HFFc6 (cell line): ENCODE measurements around the gene NPM1. TPM values are rescaled to one million over a fixed set of nuclear protein-coding genes. Genes with fewer than 3 reads are reported as not detected.

Experiments
- DNase-seq: peaks from one replicate; pipeline ENCODE4 v3.0.0-alpha.2; 2018
- H3K27ac Mint-ChIP-seq: 2 replicates; pipeline ENCODE4 v1.8.0; 2020; ENCODE audit warnings: mild to moderate bottlenecking, mixed read lengths
- H3K27me3 Mint-ChIP-seq: 2 replicates; pipeline ENCODE4 v1.8.0; 2021; ENCODE audit warnings: mild to moderate bottlenecking, moderate library complexity, mixed read lengths; ENCODE audit not compliant: insufficient read depth
- H3K36me3 Mint-ChIP-seq: 2 replicates; pipeline ENCODE4 v1.8.0; 2021; ENCODE audit warnings: low read depth, mixed read lengths
- H3K4me1 Mint-ChIP-seq: 2 replicates; pipeline ENCODE4 v1.8.0; 2020; ENCODE audit warnings: low read depth, mixed read lengths
- H3K4me3 Mint-ChIP-seq: 2 replicates; pipeline ENCODE4 v1.8.0; 2020; ENCODE audit warnings: mild to moderate bottlenecking, moderate library complexity, mixed read lengths
- H3K9me3 Mint-ChIP-seq: 2 replicates; pipeline ENCODE4 v1.8.0; 2020; ENCODE audit warnings: mild to moderate bottlenecking, mixed read lengths
- total RNA-seq, 6 experiments: library from RNA; stranded (reverse); fragmentation: NEBNext Ultra II Directional; extraction: Animal tissue kit (Norgen Biotek cat#: 25700); gene quantifications; 2 replicates in 1 of 6; 3 replicates in 5 of 6; pipeline ENCODE4 v1.2.3, GENCODE V29; 2021
- TF ChIP-seq, protein P1 (sequence below): fragments of 200-600 bp; sonication (generic); IDR thresholded peaks from 2 replicates; pipeline ENCODE4 v1.5.0; 2021; ENCODE audit warnings: antibody characterized with exemption, mild to moderate bottlenecking

NPM1 gene
- total RNA-seq, 6 experiments from 2014 or later, result 1,557 to 2,328 (median 1,897) TPM

DNA sequence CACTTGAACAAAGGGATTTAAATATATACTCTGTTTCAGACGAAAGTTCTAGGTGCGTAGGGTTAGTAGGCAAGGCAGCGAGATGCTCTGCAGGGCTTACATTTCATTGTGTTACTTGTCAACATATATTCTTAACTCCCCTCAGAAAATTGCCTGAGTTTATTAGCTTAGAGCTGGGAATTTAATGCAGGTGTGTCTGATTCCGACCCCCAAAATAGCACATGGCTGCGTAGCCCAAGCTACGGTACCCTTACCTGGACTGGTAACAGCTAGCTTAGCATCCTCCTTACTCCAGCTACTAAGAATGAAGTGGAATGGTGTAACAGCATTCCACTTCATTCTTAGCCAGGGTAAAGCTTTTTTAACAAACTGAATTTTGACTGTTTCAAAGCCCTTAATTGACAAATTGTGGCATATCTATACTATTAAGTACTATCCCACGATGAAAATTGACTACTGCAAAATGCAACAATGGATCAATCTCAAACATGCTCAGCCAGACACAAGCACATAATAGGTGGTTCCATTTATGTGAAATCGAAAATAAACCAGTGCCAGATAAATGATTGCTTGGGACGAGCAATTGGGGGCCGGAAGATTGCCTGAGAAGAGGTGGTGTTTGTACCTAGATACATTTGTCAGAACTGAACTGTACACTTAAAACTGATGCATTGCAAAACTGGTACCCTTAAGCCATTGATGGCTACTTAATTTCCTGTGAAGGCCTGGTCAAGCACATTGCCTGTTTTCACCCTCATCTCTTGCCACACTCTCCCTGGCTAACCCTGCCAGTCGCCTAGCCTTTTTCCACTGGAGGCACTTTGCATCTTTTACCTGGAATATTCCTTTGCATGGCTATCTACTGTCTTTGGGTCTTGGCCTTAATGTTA is 28.8 kb downstream of the NPM1 start:
- Mint-ChIP-seq H3K4me3 (no peak overlapping the region), H3K36me3 (peaks cover 17% of the 10 kb centered on the region), H3K4me1 (peaks cover 19% of the 10 kb centered on the region), H3K27ac (no peak overlapping the region), H3K9me3 (no peaks in the 10 kb centered on the region), H3K27me3 (peaks cover 2% of the 10 kb centered on the region)
- DNase-seq, result no peak
- TF ChIP-seq, protein P1, sequence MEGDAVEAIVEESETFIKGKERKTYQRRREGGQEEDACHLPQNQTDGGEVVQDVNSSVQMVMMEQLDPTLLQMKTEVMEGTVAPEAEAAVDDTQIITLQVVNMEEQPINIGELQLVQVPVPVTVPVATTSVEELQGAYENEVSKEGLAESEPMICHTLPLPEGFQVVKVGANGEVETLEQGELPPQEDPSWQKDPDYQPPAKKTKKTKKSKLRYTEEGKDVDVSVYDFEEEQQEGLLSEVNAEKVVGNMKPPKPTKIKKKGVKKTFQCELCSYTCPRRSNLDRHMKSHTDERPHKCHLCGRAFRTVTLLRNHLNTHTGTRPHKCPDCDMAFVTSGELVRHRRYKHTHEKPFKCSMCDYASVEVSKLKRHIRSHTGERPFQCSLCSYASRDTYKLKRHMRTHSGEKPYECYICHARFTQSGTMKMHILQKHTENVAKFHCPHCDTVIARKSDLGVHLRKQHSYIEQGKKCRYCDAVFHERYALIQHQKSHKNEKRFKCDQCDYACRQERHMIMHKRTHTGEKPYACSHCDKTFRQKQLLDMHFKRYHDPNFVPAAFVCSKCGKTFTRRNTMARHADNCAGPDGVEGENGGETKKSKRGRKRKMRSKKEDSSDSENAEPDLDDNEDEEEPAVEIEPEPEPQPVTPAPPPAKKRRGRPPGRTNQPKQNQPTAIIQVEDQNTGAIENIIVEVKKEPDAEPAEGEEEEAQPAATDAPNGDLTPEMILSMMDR, result no peak

DNA sequence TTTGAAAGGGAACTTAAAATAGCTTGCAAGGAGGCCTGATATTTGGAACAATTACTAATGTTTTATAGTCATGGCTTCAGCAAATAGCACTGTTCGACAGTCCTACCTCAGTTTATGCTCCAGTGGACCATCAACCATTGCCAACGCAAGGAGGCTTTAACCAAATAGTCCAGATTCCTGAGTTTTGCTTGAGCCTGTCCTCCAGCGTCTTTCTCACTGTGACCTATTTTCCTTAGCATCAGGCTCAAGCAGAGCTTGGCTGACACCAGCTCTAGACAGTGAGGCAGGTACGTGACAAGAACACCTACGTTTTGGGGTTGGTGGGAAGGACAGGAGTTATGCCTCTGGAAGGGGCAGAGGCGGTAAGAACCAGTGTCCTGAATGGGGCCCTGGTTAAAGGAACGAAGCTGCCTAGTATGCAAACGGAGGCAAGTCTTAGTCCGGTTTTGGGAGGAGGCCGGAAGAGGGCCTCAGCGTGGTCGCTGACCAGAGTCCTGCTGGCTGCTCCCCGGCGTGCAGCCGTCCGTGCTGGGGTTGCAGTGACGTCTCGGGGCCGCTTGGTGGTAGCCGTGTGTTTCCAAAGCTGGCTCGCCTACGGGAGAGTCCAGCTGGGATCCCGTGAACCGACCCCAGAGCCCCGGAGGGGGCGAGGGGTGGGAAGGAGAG is 30.8 kb downstream of the NPM1 start:
- Mint-ChIP-seq H3K27ac (no peak overlapping the region; the same call in 1 of the 2 replicates), H3K36me3 (no peaks in the 10 kb centered on the region), H3K4me3 (peak overlapping the region; percentile 57), H3K9me3 (no peaks in the 10 kb centered on the region), H3K4me1 (peaks cover 13% of the 10 kb centered on the region), H3K27me3 (peaks cover 2% of the 10 kb centered on the region)
- DNase-seq, result peak; percentile 82
- TF ChIP-seq, protein P1, result peak; percentile 93

DNA sequence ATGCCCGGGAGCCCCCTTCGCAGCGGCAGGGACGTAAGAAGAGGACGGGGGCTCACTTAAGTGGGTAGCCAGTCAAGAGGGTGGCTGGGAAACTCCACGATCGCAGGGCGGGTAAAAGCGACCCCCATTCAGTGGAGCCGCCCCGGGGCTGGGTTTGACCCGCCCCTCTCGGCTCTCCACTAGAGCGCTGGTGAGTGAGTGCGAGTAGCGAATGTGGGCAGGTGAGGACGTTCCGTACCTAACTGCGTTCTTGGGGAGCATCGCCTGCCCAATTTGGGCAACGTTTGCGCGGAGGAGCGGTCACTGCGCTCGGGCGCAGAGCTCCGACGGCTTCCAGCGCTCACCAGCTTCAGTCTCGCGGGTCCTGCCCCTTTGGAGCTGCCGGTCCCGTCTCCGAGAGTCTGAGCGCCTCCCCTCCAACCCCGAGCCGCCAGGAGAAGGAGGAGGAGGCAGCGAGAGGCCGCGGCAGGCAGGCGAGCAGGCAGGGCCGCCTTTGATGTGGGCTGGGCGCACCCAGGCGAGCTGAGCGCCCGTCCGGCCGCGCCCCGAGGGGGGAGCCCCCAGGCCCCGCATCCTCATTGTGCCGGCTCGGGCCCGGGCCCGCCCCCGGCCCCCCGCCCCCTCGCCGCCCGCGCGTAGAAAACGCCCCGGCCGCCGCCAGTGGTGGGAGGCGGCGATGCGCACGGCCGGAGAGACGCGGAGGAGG is 31.5 kb downstream of the NPM1 start, which contains the start of gene FGF18:
TSS of gene FGF18 (plus strand) at position 666 of the 706 bp plus-strand sequence. CDS start 553 bp downstream, outside the sequence.
- H3K27ac Mint-ChIP-seq, result no peak within 1 kb of the TSS; the same call in 1 of the 2 replicates
- DNase-seq, result peak; percentile 54
- TF ChIP-seq, protein P1, result peak; percentile 62
- no peaks in the 10 kb centered on the region for H3K36me3 Mint-ChIP-seq
- no peaks in the 10 kb centered on the region for H3K9me3 Mint-ChIP-seq
- H3K27me3 Mint-ChIP-seq, result peaks cover 2% of the 10 kb centered on the region; the same call in 1 of the 2 replicates
- peaks cover 13% of the 10 kb centered on the region for H3K4me1 Mint-ChIP-seq
- H3K4me3 Mint-ChIP-seq, result peak within 1 kb of the TSS; percentile 57

DNA sequence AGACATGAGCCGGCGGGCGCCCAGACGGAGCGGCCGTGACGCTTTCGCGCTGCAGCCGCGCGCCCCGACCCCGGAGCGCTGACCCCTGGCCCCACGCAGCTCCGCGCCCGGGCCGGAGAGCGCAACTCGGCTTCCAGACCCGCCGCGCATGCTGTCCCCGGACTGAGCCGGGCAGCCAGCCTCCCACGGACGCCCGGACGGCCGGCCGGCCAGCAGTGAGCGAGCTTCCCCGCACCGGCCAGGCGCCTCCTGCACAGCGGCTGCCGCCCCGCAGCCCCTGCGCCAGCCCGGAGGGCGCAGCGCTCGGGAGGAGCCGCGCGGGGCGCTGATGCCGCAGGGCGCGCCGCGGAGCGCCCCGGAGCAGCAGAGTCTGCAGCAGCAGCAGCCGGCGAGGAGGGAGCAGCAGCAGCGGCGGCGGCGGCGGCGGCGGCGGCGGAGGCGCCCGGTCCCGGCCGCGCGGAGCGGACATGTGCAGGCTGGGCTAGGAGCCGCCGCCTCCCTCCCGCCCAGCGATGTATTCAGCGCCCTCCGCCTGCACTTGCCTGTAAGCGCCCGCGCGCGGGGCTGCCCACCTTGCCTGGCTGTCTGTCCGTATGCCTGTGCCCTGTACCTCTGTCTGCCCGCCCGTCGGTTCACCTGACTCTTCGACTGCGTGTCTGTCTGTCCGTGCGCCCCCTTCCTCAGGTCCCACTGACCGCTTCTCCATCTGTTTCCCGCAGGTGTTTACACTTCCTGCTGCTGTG is 32.2 kb downstream of the NPM1 start:
- H3K4me3 Mint-ChIP-seq, result peak overlapping the region; percentile 57
- H3K27me3 Mint-ChIP-seq, result peaks cover 2% of the 10 kb centered on the region; the same call in 1 of the 2 replicates
- DNase-seq, result no peak
- TF ChIP-seq, protein P1, result no peak
- no peak overlapping the region for H3K27ac Mint-ChIP-seq
- H3K9me3 Mint-ChIP-seq, result no peaks in the 10 kb centered on the region
- H3K4me1 Mint-ChIP-seq, result peaks cover 13% of the 10 kb centered on the region
- H3K36me3 Mint-ChIP-seq, result no peaks in the 10 kb centered on the region
